ENCODE results near the gene PCBP3.

Gene PCBP3

DNA sequence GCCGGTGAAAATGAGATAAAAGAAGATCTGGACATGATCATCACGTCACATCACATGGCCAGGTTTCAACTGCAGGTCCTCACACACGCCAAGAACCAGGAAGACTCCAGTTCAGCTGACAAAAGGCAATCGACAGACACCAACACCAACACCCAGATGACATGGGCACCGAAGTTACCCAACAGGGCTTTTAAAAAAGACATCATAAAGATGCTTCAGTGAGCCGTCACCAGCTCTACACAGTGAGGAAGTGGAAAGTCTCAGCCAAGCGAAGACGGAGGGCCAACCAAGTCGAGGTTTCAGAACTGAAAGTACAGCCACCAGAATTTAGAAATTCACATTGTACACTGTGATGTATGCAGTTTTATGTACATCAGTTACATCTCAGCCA is 183.8 kb downstream of the PCBP3 start:
- DNase-seq (ENCODE audit: low spot score) = no peak
- H3K27ac ChIP-seq = no peak overlapping the region
- H3K4me3 ChIP-seq = no peak overlapping the region
- TF ChIP-seq, protein P1, sequence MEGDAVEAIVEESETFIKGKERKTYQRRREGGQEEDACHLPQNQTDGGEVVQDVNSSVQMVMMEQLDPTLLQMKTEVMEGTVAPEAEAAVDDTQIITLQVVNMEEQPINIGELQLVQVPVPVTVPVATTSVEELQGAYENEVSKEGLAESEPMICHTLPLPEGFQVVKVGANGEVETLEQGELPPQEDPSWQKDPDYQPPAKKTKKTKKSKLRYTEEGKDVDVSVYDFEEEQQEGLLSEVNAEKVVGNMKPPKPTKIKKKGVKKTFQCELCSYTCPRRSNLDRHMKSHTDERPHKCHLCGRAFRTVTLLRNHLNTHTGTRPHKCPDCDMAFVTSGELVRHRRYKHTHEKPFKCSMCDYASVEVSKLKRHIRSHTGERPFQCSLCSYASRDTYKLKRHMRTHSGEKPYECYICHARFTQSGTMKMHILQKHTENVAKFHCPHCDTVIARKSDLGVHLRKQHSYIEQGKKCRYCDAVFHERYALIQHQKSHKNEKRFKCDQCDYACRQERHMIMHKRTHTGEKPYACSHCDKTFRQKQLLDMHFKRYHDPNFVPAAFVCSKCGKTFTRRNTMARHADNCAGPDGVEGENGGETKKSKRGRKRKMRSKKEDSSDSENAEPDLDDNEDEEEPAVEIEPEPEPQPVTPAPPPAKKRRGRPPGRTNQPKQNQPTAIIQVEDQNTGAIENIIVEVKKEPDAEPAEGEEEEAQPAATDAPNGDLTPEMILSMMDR (IDR thresholded peaks at IDR 0.05) = no peak

DNA sequence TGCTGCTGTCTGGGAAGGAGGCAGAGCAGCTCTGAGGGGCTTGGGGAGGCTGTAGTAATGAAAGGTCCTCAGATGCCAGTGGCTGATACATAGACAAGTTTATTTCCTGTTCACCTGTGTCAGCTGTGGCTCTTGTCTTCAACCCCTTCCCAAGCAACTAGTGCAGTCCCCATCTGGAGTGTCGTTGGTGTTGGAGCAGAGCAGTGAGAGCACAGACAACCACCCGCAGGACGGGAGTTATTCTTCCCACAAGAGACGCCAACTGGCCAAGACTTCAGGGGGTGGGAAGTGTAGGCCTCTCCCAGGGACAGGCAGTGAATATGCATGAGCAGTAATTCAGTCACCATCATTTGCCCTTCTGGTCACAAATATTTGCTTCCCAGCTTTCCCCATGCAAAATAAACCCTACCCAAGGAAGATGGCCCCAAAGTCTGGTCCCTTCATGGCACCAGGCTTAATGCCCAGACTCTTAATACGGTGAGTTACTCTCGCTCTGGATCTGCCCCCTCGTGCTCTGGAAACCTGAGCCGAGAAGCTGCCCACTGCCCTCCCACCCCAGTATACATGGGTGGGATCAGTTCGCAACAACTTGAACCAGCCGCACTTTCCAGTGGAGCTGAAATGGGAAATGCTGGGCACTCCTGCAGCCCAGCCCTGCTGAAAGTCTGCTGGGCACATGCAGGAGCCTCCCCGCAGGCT is 184.5 kb downstream of the PCBP3 start:
- no peak for DNase-seq (ENCODE audit: low spot score)
- Histone ChIP-seq H3K4me3 (no peak overlapping the region), H3K27ac (no peak overlapping the region)
- TF ChIP-seq, protein P1 (IDR thresholded peaks at IDR 0.05) = no peak

DNA sequence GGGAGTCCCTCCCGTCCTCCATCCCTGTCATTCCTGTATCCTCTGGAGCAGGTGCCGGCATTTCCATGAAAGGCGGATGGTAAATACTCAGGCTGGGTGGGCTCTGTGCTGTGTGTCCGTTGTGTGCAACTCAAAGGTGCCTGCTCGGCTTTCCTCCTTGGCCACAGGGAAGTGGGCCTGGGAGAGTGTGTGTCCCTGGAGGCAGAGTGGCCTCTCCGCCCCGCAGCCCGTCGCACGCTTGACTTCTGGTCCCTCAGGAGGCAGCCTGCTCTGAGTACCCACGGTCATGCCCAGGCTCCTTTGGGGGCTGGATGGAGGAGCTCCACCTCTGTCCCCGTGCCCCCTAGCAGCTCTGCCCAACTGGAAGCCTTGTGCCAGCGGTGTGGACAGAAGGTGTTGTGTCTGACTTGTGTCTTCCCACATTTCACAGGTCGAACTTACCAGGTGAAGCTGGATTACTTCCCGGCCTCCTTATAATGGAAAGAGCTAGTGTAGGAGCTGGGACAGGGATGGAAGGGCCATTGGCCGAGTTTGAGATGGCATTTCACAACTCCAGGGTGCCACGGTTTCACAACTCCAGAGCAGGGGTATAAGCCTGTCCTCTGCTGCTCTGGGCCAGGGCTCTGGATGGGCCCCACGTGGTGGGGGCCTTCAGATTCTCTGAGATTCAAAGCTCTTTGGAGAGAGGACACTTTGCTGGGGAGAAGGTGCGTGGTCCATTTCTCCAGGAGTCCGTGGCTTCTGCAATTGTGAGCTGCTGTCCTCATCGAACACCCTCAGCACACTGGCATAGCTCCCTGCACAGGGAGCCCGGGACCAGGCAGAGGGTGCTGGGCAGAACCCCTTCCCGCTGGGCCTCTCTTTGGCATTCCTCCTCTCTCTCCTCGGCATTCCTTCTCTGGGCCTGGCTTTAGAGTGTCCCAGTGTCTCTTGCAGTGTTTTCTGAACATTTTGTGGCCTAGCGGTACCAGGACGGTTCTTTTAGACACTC is 185.3 kb downstream of the PCBP3 start:
- DNase-seq (ENCODE audit: low spot score) = no peak
- TF ChIP-seq, protein P1 (IDR thresholded peaks at IDR 0.05) = no peak
- H3K4me3 ChIP-seq = no peak overlapping the region
- no peak overlapping the region for H3K27ac ChIP-seq

DNA sequence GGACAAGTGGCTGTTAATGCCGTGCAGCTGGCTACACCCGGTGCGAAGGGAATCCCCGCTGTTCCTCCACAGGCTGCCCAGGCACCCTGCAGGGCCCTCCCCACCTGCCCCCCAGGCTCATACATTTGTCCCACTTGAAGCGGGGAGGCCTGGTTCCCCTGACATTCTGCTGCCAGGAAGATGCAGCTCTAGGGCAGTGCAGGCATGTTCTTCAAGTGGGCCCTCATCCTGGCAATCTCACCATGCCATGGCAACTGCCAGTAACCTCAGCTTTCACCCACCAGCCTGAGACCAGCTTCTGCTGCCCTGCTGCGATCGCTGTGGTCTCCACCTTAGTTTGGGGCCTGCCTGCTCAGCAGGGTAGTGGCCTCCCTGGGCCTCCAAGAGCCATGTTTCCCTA is 186.1 kb downstream of the PCBP3 start:
- no peak for DNase-seq (ENCODE audit: low spot score)
- TF ChIP-seq, protein P1 (IDR thresholded peaks at IDR 0.05) = no peak
- H3K4me3 ChIP-seq = no peak overlapping the region
- H3K27ac ChIP-seq = no peak overlapping the region

DNA sequence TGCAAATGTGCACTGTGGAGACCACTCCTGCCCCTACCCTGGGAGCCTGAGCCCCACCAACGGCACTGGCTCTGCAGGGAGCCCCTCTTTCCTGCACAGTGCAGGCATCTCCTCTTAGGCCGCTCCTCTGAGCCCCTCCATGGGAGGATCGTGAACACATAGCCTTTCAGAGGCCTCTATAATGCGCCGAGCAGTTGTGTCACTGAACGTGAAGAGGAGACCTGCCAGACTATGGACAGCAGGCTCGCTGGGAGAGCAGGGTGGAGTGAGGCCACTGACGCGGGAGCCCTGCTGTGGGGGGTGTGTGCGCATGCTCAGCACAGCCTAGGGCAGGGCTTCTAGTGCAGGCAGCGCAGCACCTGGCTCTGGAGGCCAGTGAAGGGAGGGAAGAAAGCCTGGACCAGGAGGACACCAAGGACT is 186.7 kb downstream of the PCBP3 start:
- TF ChIP-seq, protein P1 (IDR thresholded peaks at IDR 0.05) = no peak
- no peak overlapping the region for H3K4me3 ChIP-seq
- no peak overlapping the region for H3K27ac ChIP-seq
- no peak for DNase-seq (ENCODE audit: low spot score)

DNA sequence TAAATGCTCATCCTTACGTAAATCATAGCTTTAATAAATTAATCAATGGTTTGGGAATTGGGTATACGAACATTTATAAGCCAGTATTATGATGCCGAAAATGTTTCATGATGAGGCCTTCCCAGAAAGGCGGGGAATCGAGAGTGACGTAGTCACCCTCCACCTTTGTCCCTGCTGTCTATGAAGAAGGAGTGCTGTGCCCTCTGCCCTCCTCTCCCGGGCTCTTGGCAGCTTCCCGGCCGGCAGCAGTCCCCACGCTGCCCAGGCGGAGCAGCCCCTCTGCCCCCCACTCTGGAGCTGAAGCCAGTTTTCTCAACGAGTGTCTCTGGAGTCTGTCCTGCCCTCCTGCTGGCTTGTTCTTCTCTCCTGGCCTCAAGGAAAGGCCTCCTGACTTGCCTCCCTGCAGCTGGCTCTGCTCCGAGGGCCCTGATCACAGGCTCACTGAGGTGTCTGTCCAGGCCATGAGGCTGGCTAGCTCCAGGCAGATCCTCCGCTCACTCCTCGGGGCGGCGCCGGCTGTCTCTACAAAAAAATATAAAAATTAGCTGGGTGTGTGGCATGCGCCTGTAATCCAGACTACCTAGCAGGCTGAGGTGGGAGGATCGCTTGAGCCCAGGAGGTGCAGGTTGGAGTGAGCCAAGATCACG is 187.3 kb downstream of the PCBP3 start:
- TF ChIP-seq, protein P1 (IDR thresholded peaks at IDR 0.05) = no peak
- Histone ChIP-seq H3K27ac (no peak overlapping the region), H3K4me3 (no peak overlapping the region)
- no peak for DNase-seq (ENCODE audit: low spot score)
